HUES64 (cell line): ENCODE data around the gene TRPC4.
A peak's percentile ranks its signal among the peaks of the same experiment; 100 is the strongest.

Source experiments
- H3K27ac ChIP-seq: 2 replicates; pipeline ENCODE4 v1.7.0; 2013; ENCODE audit warnings: low read depth, low read length, inconsistent platforms
- H3K27me3 ChIP-seq: 2 replicates; pipeline ENCODE4 v1.6.1; 2013; ENCODE audit warnings: mild to moderate bottlenecking, low read length; ENCODE audit not compliant: insufficient read depth
- H3K36me3 ChIP-seq: 2 replicates; pipeline ENCODE4 v1.6.1; 2013; ENCODE audit warnings: mild to moderate bottlenecking, low read length; ENCODE audit not compliant: insufficient read depth
- H3K4me1 ChIP-seq: 2 replicates; pipeline ENCODE4 v1.6.1; 2013; ENCODE audit warnings: mild to moderate bottlenecking, low read length, moderate library complexity; ENCODE audit not compliant: insufficient read depth
- H3K4me3 ChIP-seq: 2 replicates; pipeline ENCODE4 v1.5.1; 2013; ENCODE audit warnings: mild to moderate bottlenecking, low read length, moderate library complexity
- H3K9ac ChIP-seq: 2 replicates; pipeline ENCODE4 v1.6.1; 2013; ENCODE audit warnings: mild to moderate bottlenecking, low read depth, low read length
- H3K9me3 ChIP-seq: 2 replicates; pipeline ENCODE4 v1.6.1; 2013; ENCODE audit warnings: low read depth, low read length; ENCODE audit not compliant: insufficient read depth
- WGBS: fragments of 150-250, 120-280 bp; methylation state at CpG from one replicate; pipeline ENCODE4 v1.1.7; 2013; ENCODE audit warnings: missing lambda C conversion rate; 5-methylcytosine and 5-hydroxymethylcytosine counted together

The TRPC4 gene

GRCh38 chr13:37886879-37887278 is 17.3 kb upstream of the TRPC4 start:
- Histone ChIP-seq H3K36me3 (no peaks in the 10 kb centered on the region), H3K4me3 (no peak overlapping the region), H3K27me3 (no peaks in the 10 kb centered on the region), H3K9me3 (no peaks in the 10 kb centered on the region), H3K4me1 (no peaks in the 10 kb centered on the region), H3K27ac (no peak overlapping the region), H3K9ac (no peak overlapping the region)
- WGBS, result 100% methylated on average over 3 of the region's 4 CpGs

- Histone ChIP-seq H3K27ac (no peak overlapping the region), H3K9me3 (no peaks in the 10 kb centered on the region), H3K4me3 (no peak overlapping the region), H3K9ac (no peak overlapping the region), H3K4me1 (no peaks in the 10 kb centered on the region), H3K27me3 (no peaks in the 10 kb centered on the region), H3K36me3 (no peaks in the 10 kb centered on the region)
- 94% methylated on average over 1 of the region's 2 CpGs for WGBS
Observed at GRCh38 chr13:37884674-37885073, 15.1 kb upstream of the TRPC4 start.

DNA sequence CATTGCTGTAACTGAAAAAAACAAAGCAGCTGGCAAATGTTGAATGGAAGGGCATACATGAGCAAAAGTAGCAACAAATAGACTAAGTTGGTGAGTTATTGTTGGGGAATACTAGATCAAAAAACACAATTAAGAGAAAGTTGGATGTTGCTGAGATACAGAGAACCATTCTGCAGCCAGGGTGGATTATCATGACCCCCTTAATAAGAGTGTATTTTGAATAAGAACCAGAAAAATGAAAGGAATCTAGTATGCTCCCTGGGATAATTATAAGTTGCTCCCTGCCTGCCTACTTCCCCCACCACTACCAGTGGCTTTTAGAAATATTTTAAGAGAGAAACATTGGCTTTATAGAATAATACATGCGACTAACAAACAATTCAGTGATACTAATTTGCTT is 14.5 kb upstream of the TRPC4 start:
- Histone ChIP-seq H3K4me1 (no peaks in the 10 kb centered on the region), H3K36me3 (no peaks in the 10 kb centered on the region), H3K27ac (no peak overlapping the region), H3K27me3 (no peaks in the 10 kb centered on the region), H3K9me3 (no peaks in the 10 kb centered on the region), H3K4me3 (no peak overlapping the region), H3K9ac (no peak overlapping the region)
- 90% methylated on average over 1 of the region's 1 CpG for WGBS

DNA sequence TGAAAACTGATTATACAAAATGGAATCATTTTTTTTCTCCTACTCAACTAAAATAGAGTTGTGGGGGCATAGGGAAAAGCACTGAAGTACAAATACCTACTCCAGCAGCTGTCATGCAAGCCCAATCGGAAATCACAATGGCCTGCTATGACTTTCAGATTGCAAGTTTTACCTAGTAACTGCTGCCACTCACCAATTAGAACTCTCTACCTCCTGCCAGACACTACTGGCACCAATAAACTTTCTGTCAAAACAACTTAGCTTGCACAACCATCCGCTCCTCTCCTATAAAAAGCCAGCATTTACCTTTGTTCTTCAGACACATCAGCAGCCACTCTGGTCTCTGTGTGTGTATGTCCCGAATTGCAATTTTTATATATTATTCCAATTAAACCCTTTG is 9.3 kb upstream of the TRPC4 start:
- WGBS, result 97% methylated on average over 3 of the region's 3 CpGs

DNA sequence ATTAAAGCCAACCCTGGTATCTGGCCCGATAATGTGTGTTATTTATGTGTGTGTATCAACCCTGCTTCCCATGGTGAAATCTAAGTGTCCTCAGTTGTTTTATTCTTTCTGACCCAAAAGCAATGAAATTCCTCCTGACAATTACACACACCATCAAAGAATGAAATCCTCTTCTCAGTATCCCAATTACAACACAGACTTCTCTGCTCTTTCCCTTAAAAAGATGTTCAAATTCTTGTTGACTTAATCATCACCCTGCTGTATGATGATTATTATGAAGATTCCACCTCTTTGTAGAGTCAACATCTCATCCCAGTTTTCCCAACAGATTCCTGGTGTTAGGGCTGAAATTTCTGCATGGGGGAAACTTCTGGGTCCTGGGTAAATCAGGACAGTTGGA is 8.9 kb upstream of the TRPC4 start:
- no peak overlapping the region for H3K27ac ChIP-seq
- no peak overlapping the region for H3K4me3 ChIP-seq
- H3K27me3 ChIP-seq, result no peaks in the 10 kb centered on the region
- no peaks in the 10 kb centered on the region for H3K9me3 ChIP-seq
- no peak overlapping the region for H3K9ac ChIP-seq
- no CpG with 5 or more reads among the region's 1 CpG for WGBS
- no peaks in the 10 kb centered on the region for H3K36me3 ChIP-seq
- no peaks in the 10 kb centered on the region for H3K4me1 ChIP-seq

More for the DNA sequence above, 9.3 kb upstream of the TRPC4 start:
- H3K9ac ChIP-seq, result no peak overlapping the region
- no peak overlapping the region for H3K4me3 ChIP-seq
- no peaks in the 10 kb centered on the region for H3K36me3 ChIP-seq
- no peaks in the 10 kb centered on the region for H3K27me3 ChIP-seq
- H3K4me1 ChIP-seq, result no peaks in the 10 kb centered on the region
- H3K9me3 ChIP-seq, result no peaks in the 10 kb centered on the region
- H3K27ac ChIP-seq, result no peak overlapping the region

- Histone ChIP-seq H3K27me3 (peaks cover 23% of the 10 kb centered on the region), H3K9me3 (no peaks in the 10 kb centered on the region), H3K36me3 (no peaks in the 10 kb centered on the region), H3K4me1 (peaks cover 8% of the 10 kb centered on the region; the same call in 1 of the 2 replicates), H3K9ac (no peak overlapping the region), H3K4me3 (no peak overlapping the region), H3K27ac (no peak overlapping the region)
- WGBS, result 72% methylated on average over 10 of the region's 10 CpGs
Observed at GRCh38 chr13:37870895-37871550, 1.5 kb upstream of the TRPC4 start.

GRCh38 chr13:37870489-37870845 is 895 bp upstream of the TRPC4 start:
- no peaks in the 10 kb centered on the region for H3K36me3 ChIP-seq
- peaks cover 8% of the 10 kb centered on the region; the same call in 1 of the 2 replicates for H3K4me1 ChIP-seq
- peaks cover 23% of the 10 kb centered on the region for H3K27me3 ChIP-seq
- no peaks in the 10 kb centered on the region for H3K9me3 ChIP-seq
- 72% methylated on average over 8 of the region's 9 CpGs for WGBS
- peak overlapping the region; percentile 86 for H3K4me3 ChIP-seq
- H3K27ac ChIP-seq, result no peak overlapping the region
- H3K9ac ChIP-seq, result no peak overlapping the region

DNA sequence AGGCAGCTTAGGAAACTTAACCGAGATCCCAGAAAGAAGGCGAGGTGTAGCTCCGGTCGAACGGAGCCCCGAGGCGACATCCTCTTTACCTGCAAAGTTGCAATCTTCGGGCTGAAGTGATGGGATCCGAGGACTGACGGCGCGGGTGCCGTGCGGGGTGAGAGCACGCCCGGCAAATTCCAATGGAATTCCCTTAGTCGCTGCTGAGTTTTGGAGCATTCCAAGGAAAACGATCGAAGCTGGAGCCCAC is 141 bp downstream of the TRPC4 start:
- no peaks in the 10 kb centered on the region for H3K36me3 ChIP-seq
- peak overlapping the region; percentile 86 for H3K4me3 ChIP-seq
- peaks cover 23% of the 10 kb centered on the region for H3K27me3 ChIP-seq
- WGBS, result under 1% methylated on average over 19 of the region's 19 CpGs
- H3K9ac ChIP-seq, result peak overlapping the region; percentile 79
- H3K9me3 ChIP-seq, result no peaks in the 10 kb centered on the region
- peaks cover 8% of the 10 kb centered on the region; the same call in 1 of the 2 replicates for H3K4me1 ChIP-seq
- H3K27ac ChIP-seq, result no peak overlapping the region; the same call in 1 of the 2 replicates

- no peak overlapping the region; the same call in 1 of the 2 replicates for H3K27ac ChIP-seq
Observed at GRCh38 chr13:37868691-37869505, 674 bp downstream of the TRPC4 start.

GRCh38 chr13:37863708-37864107 is 5.9 kb downstream of the TRPC4 start:
- no peak overlapping the region for H3K27ac ChIP-seq
- peaks cover 4% of the 10 kb centered on the region for H3K27me3 ChIP-seq
- WGBS, result no CpG with 5 or more reads among the region's 1 CpG
- H3K4me1 ChIP-seq, result peaks cover 7% of the 10 kb centered on the region; the same call in 1 of the 2 replicates
- no peaks in the 10 kb centered on the region for H3K36me3 ChIP-seq
- no peak overlapping the region for H3K9ac ChIP-seq
- no peak overlapping the region for H3K4me3 ChIP-seq
- no peaks in the 10 kb centered on the region for H3K9me3 ChIP-seq

More at GRCh38 chr13:37868691-37869505, 674 bp downstream of the TRPC4 start:
- H3K36me3 ChIP-seq, result no peaks in the 10 kb centered on the region
- peaks cover 23% of the 10 kb centered on the region for H3K27me3 ChIP-seq
- WGBS, result 3% methylated on average over 27 of the region's 27 CpGs
- H3K4me1 ChIP-seq, result peaks cover 8% of the 10 kb centered on the region; the same call in 1 of the 2 replicates
- H3K4me3 ChIP-seq, result peak overlapping the region; percentile 86
- no peaks in the 10 kb centered on the region for H3K9me3 ChIP-seq
- peak overlapping the region; percentile 79 for H3K9ac ChIP-seq

GRCh38 chr13:37835392-37835791 is 34.2 kb downstream of the TRPC4 start:
- H3K9ac ChIP-seq, result no peak overlapping the region
- no peaks in the 10 kb centered on the region for H3K36me3 ChIP-seq
- H3K27me3 ChIP-seq, result no peaks in the 10 kb centered on the region
- no peak overlapping the region for H3K27ac ChIP-seq
- H3K4me3 ChIP-seq, result no peak overlapping the region
- 96% methylated on average over 3 of the region's 4 CpGs for WGBS
- H3K9me3 ChIP-seq, result peaks cover 13% of the 10 kb centered on the region
- H3K4me1 ChIP-seq, result no peaks in the 10 kb centered on the region
